RWPE1 (cell line): ENCODE results near the gene PHOSPHO1.

ENCODE experiments used
- CTCF ChIA-PET: fragments of 350-600 bp; sonication (Branson Sonifier 250); formaldehyde crosslinking; extraction: SDS; loops from one replicate; lab custom pipeline; 2021; lab: Yijun Ruan, JAX
- POLR2A ChIA-PET: fragments of 400-600 bp; formaldehyde crosslinking; extraction: SDS; loops from one replicate; lab custom pipeline; 2020; ENCODE audit warnings: antibody characterized with exemption; ENCODE audit not compliant: low non-redundant PET; lab: Yijun Ruan, JAX
- DNase-seq: peaks from one replicate; pipeline ENCODE4 v3.0.0; 2012; ENCODE audit warnings: low spot score
- H3K27ac ChIP-seq: fragments of 450-650 bp; 2 replicates; pipeline ENCODE4 v1.5.1; 2017
- TF ChIP-seq, protein P1 (sequence below): fragments of 450-650 bp; conservative IDR thresholded peaks from 2 replicates; pipeline ENCODE4 v1.5.1; 2017; ENCODE audit warnings: low read depth, mild to moderate bottlenecking

PHOSPHO1 gene

DNA sequence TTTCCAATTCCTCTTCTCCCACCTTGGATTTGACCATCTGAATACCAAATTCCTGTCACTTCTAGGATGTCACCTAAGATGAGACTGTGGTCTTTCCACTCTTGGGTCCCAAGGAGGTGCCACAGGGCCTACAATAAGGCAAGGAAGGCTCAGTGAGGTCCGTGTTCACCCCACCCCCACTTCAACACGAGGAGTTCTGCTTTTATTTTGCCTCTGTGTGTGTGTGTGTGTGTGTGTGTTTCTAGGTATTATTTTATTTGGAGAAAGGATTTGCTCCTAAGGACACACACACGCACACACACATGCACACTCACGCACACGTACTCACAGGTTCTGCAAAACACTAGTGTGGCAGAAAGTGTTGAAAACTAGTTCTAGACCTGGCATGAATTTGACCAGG is 24.5 kb upstream of the PHOSPHO1 start:
- TF ChIP-seq, protein P1, sequence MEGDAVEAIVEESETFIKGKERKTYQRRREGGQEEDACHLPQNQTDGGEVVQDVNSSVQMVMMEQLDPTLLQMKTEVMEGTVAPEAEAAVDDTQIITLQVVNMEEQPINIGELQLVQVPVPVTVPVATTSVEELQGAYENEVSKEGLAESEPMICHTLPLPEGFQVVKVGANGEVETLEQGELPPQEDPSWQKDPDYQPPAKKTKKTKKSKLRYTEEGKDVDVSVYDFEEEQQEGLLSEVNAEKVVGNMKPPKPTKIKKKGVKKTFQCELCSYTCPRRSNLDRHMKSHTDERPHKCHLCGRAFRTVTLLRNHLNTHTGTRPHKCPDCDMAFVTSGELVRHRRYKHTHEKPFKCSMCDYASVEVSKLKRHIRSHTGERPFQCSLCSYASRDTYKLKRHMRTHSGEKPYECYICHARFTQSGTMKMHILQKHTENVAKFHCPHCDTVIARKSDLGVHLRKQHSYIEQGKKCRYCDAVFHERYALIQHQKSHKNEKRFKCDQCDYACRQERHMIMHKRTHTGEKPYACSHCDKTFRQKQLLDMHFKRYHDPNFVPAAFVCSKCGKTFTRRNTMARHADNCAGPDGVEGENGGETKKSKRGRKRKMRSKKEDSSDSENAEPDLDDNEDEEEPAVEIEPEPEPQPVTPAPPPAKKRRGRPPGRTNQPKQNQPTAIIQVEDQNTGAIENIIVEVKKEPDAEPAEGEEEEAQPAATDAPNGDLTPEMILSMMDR, result no peak
- no peak overlapping the region for H3K27ac ChIP-seq
- no peak for DNase-seq
- POLR2A ChIA-PET, result no interaction called here
- CTCF ChIA-PET, result no interaction called here

DNA sequence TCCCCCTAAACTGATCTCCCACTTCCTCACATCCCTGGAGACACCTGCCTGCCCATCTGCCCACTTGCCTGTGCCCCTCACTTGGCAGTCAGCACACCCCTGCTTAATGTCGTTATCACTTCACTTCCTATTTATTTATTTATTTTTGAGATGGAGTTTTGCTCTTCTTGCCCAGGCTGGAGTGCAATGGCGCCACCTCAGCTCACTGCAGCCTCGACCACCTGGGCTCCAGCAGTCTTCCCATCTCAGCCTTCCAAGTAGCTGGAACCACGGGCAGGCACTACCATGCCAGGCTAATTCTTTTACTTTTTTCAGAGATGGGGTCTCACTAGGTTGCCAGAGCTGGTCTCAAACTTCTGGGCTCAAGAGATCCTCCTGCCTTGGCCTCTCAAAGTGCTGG is 23.5 kb upstream of the PHOSPHO1 start:
- POLR2A ChIA-PET, result no interaction called here
- no peak for DNase-seq
- H3K27ac ChIP-seq, result no peak overlapping the region
- CTCF ChIA-PET, result interaction anchor here (0.6 kb wide), 1 partner anchor 614 kb away, joined by 11 read pairs; no protein-coding TSS in a partner anchor
- TF ChIP-seq, protein P1, result no peak

DNA sequence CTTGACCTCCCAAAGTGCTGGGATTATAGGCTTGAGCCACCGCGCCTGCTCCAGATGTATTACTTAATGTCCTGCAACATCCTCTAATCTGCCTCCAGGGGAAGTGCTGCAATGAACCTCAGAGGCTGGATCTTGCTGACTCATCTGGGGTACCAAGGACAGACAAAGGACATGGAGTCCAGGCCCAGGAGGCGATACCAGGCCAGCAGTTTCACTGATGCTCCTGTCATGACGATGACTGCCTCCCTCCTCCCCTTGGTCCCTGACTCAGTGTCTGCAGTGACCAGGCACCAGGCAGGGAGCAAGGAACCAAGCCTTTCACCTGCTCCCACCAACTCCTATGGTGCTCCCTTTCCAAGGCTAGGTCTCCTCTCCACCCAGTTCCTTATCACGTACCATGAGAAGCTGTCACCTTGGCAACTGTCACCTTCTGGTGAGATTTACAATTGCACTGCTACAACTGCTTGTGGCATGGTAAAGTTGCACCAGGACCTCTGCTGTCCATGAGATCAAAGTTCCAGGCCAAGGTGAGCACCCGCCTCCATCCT is 21.6 kb upstream of the PHOSPHO1 start:
- TF ChIP-seq, protein P1, result no peak
- POLR2A ChIA-PET, result no interaction called here
- DNase-seq, result no peak

GRCh38 chr17:49249890-49250522 is 19.4 kb upstream of the PHOSPHO1 start:
- POLR2A ChIA-PET, result interaction anchor here (0.5 kb wide), 1 partner anchor 8 kb away, joined by 4 read pairs; no protein-coding TSS in a partner anchor
- CTCF ChIA-PET, result no interaction called here
- TF ChIP-seq, protein P1, result no peak
- H3K27ac ChIP-seq, result no peak overlapping the region
- DNase-seq, result no peak

More for the DNA sequence above, 21.6 kb upstream of the PHOSPHO1 start:
- no peak overlapping the region for H3K27ac ChIP-seq
- CTCF ChIA-PET, result no interaction called here

GRCh38 chr17:49249292-49249794 is 18.8 kb upstream of the PHOSPHO1 start:
- ChIA-PET CTCF (interaction anchor here (0.8 kb wide), 1 partner anchor 42 kb away, joined by 3 read pairs; no protein-coding TSS in a partner anchor), POLR2A (interaction anchor here (0.5 kb wide), 1 partner anchor 9 kb away, joined by 4 read pairs; no protein-coding TSS in a partner anchor)
- peak overlapping the region; percentile 22; the same call in 1 of the 2 replicates for H3K27ac ChIP-seq
- DNase-seq, result no peak
- TF ChIP-seq, protein P1, result no peak

GRCh38 chr17:49247944-49248343 is 17.4 kb upstream of the PHOSPHO1 start:
- no peak overlapping the region for H3K27ac ChIP-seq
- ChIA-PET POLR2A (interaction anchor here (0.6 kb wide), 2 partner anchors 148 to 300 kb away, joined by 3 read pairs; no protein-coding TSS in a partner anchor), CTCF (interaction anchor here (1.2 kb wide), 1 partner anchor 9 kb away, joined by 7 read pairs; no protein-coding TSS in a partner anchor)
- no peak for DNase-seq
- TF ChIP-seq, protein P1, result no peak
